ENCODE measurements around the gene HOXD10.

Gene HOXD10

GRCh38 chr2:176164611-176165369 lies 48.2 kb downstream of the HOXD10 start:
- no peak for TF ChIP-seq CREB1 (IDR thresholded peaks at IDR 0.05; ENCODE audit: low read depth)
- no peak for TF ChIP-seq REST (IDR thresholded peaks at IDR 0.05; ENCODE audit: low read depth)
- no peak for TF ChIP-seq MAX (IDR thresholded peaks at IDR 0.05)
- TF ChIP-seq FOXM1 (IDR thresholded peaks at IDR 0.05; ENCODE audit: borderline replicate concordance, low read depth): no peak
- no peak for TF ChIP-seq YY1 (IDR thresholded peaks at IDR 0.05; ENCODE audit: low read depth)
- TF ChIP-seq TCF12 (IDR thresholded peaks at IDR 0.05; ENCODE audit: low read depth): no peak
- TF ChIP-seq CEBPB (IDR thresholded peaks at IDR 0.05): no peak
- no peak for TF ChIP-seq NFIC (IDR thresholded peaks at IDR 0.05)
- no peak for TF ChIP-seq RAD21 (IDR thresholded peaks at IDR 0.05; ENCODE audit: low read depth)
- no peak for TF ChIP-seq TAF1 (IDR thresholded peaks at IDR 0.05; ENCODE audit: low read depth)
- TF ChIP-seq EP300 (IDR thresholded peaks at IDR 0.05; ENCODE audit: borderline replicate concordance): no peak
- no peak for TF ChIP-seq ZBTB7A (IDR thresholded peaks at IDR 0.05; ENCODE audit: low read depth)
- TF ChIP-seq USF1 (IDR thresholded peaks at IDR 0.05): no peak
- no peak for TF ChIP-seq EGR1 (IDR thresholded peaks at IDR 0.05)
- TF ChIP-seq TEAD4 (IDR thresholded peaks at IDR 0.05): no peak

- TF ChIP-seq MAX (IDR thresholded peaks at IDR 0.05): no peak
- TF ChIP-seq RAD21 (IDR thresholded peaks at IDR 0.05; ENCODE audit: low read depth): no peak
- no peak for TF ChIP-seq FOXM1 (IDR thresholded peaks at IDR 0.05; ENCODE audit: borderline replicate concordance, low read depth)
- no peak for TF ChIP-seq CEBPB (IDR thresholded peaks at IDR 0.05)
- TF ChIP-seq YY1 (IDR thresholded peaks at IDR 0.05; ENCODE audit: low read depth): no peak
- no peak for TF ChIP-seq EP300 (IDR thresholded peaks at IDR 0.05; ENCODE audit: borderline replicate concordance)
- TF ChIP-seq TEAD4 (IDR thresholded peaks at IDR 0.05): no peak
- no peak for TF ChIP-seq TAF1 (IDR thresholded peaks at IDR 0.05; ENCODE audit: low read depth)
- no peak for TF ChIP-seq CREB1 (IDR thresholded peaks at IDR 0.05; ENCODE audit: low read depth)
- TF ChIP-seq REST (IDR thresholded peaks at IDR 0.05; ENCODE audit: low read depth): no peak
- TF ChIP-seq ZBTB7A (IDR thresholded peaks at IDR 0.05; ENCODE audit: low read depth): no peak
- no peak for TF ChIP-seq TCF12 (IDR thresholded peaks at IDR 0.05; ENCODE audit: low read depth)
- TF ChIP-seq EGR1 (IDR thresholded peaks at IDR 0.05): no peak
- no peak for TF ChIP-seq NFIC (IDR thresholded peaks at IDR 0.05)
- TF ChIP-seq USF1 (IDR thresholded peaks at IDR 0.05): no peak
Measured at GRCh38 chr2:176165370-176166050, 48.9 kb downstream of the HOXD10 start.

- TF ChIP-seq ZBTB7A (IDR thresholded peaks at IDR 0.05; ENCODE audit: low read depth) (no peak), CEBPB (IDR thresholded peaks at IDR 0.05) (no peak), MAX (IDR thresholded peaks at IDR 0.05) (no peak), EP300 (IDR thresholded peaks at IDR 0.05; ENCODE audit: borderline replicate concordance) (no peak)
Measured at GRCh38 chr2:176166272-176166671, 49.7 kb downstream of the HOXD10 start.

GRCh38 chr2:176167398-176167797 lies 50.8 kb downstream of the HOXD10 start:
- TF ChIP-seq EGR1 (IDR thresholded peaks at IDR 0.05) (no peak), EP300 (IDR thresholded peaks at IDR 0.05; ENCODE audit: borderline replicate concordance) (no peak), NFIC (IDR thresholded peaks at IDR 0.05) (no peak), CREB1 (IDR thresholded peaks at IDR 0.05; ENCODE audit: low read depth) (no peak), YY1 (IDR thresholded peaks at IDR 0.05; ENCODE audit: low read depth) (no peak), TEAD4 (IDR thresholded peaks at IDR 0.05) (no peak), TAF1 (IDR thresholded peaks at IDR 0.05; ENCODE audit: low read depth) (no peak), TCF12 (IDR thresholded peaks at IDR 0.05; ENCODE audit: low read depth) (no peak), MAX (IDR thresholded peaks at IDR 0.05) (no peak), CEBPB (IDR thresholded peaks at IDR 0.05) (no peak), REST (IDR thresholded peaks at IDR 0.05; ENCODE audit: low read depth) (no peak), FOXM1 (IDR thresholded peaks at IDR 0.05; ENCODE audit: borderline replicate concordance, low read depth) (no peak), USF1 (IDR thresholded peaks at IDR 0.05) (no peak), RAD21 (IDR thresholded peaks at IDR 0.05; ENCODE audit: low read depth) (no peak), ZBTB7A (IDR thresholded peaks at IDR 0.05; ENCODE audit: low read depth) (no peak)
